Activated CD8-positive, alpha-beta memory T cell treated with anti-CD3 and anti-CD28 coated beads for 4 hours (primary cell): ENCODE measurements around the gene SHB.
A peak's percentile ranks its signal among the peaks of the same experiment; 100 is the strongest.

Experiments
- DNase-seq, 2 donors: peaks; one replicate each; pipeline ENCODE4 v3.0.0-alpha.2; 2020; ENCODE audit warnings: low read depth in 2 of 2

Gene SHB

GRCh38 chr9:38068701-38069628 is at the start of gene SHB:
Gene SHB, minus strand, starts transcription at chr9:38069227. Its CDS starts 582 bp downstream, at chr9:38068645.
- DNase-seq, result peak; percentile 63 to 66

GRCh38 chr9:38117651-38118050 is 48.6 kb upstream of the SHB start:
- DNase-seq, result no peak

- DNase-seq, result no peak
Measured at GRCh38 chr9:38114905-38115304, 45.9 kb upstream of the SHB start.

- DNase-seq, result no peak
Measured at GRCh38 chr9:38112456-38112855, 43.4 kb upstream of the SHB start.

- DNase-seq, result no peak
Measured at GRCh38 chr9:38112049-38112448, 43.0 kb upstream of the SHB start.

GRCh38 chr9:38110476-38110875 is 41.4 kb upstream of the SHB start:
- DNase-seq, result no peak

- no peak for DNase-seq
Measured at GRCh38 chr9:38109601-38110000, 40.6 kb upstream of the SHB start.

- DNase-seq, result no peak
Measured at GRCh38 chr9:38108326-38108725, 39.3 kb upstream of the SHB start.

- no peak for DNase-seq
Measured at GRCh38 chr9:38107811-38108304, 38.8 kb upstream of the SHB start.

GRCh38 chr9:38107405-38107804 is 38.4 kb upstream of the SHB start:
- no peak for DNase-seq

GRCh38 chr9:38106488-38106887 is 37.5 kb upstream of the SHB start:
- no peak for DNase-seq

GRCh38 chr9:38103340-38103739 is 34.3 kb upstream of the SHB start:
- no peak for DNase-seq

GRCh38 chr9:38101423-38101822 is 32.4 kb upstream of the SHB start:
- no peak for DNase-seq

GRCh38 chr9:38096238-38096805 is 27.3 kb upstream of the SHB start:
- DNase-seq, result no peak

- no peak for DNase-seq
Measured at GRCh38 chr9:38094165-38094564, 25.1 kb upstream of the SHB start.

- no peak for DNase-seq
Measured at GRCh38 chr9:38092656-38093055, 23.6 kb upstream of the SHB start.

GRCh38 chr9:38092200-38092524 is 23.1 kb upstream of the SHB start:
- no peak for DNase-seq

- no peak for DNase-seq
Measured at GRCh38 chr9:38091310-38092199, 22.5 kb upstream of the SHB start.

- DNase-seq, result no peak
Measured at GRCh38 chr9:38090170-38090569, 21.1 kb upstream of the SHB start.

- no peak for DNase-seq
Measured at GRCh38 chr9:38089387-38090165, 20.5 kb upstream of the SHB start.
